Skeletal muscle tissue (tissue), 4 donors: ENCODE data around the gene LPAR5. TPM values are rescaled to one million over a fixed set of nuclear protein-coding genes. Genes with fewer than 3 reads are reported as not detected.
A peak's percentile ranks its signal among the peaks of the same experiment; 100 is the strongest.

Source experiments
- H3K27ac ChIP-seq: one replicate; pipeline ENCODE4 v1.7.0; 2013; ENCODE audit warnings: mild to moderate bottlenecking, low read depth, low read length, inconsistent platforms
- H3K27me3 ChIP-seq, 3 donors: one replicate each; pipeline ENCODE4 v1.7.0; 2013; ENCODE audit warnings: low read length in 3 of 3; ENCODE audit not compliant: control insufficient read depth in 3 of 3, insufficient read depth in 3 of 3
- H3K36me3 ChIP-seq, 3 donors: one replicate each; pipeline ENCODE4 v1.7.0; 2013; ENCODE audit warnings: low read length in 3 of 3; ENCODE audit not compliant: control insufficient read depth in 3 of 3, insufficient read depth in 3 of 3
- H3K4me1 ChIP-seq, 3 donors: one replicate each; pipeline ENCODE4 v1.7.0; 2013; ENCODE audit warnings: low read length in 3 of 3, mild to moderate bottlenecking in 3 of 3; ENCODE audit not compliant: control insufficient read depth in 3 of 3, insufficient read depth in 3 of 3
- H3K4me3 ChIP-seq, 3 donors: one replicate each; pipeline ENCODE4 v1.7.0; 2013; ENCODE audit warnings: low read length in 3 of 3
- H3K9ac ChIP-seq, 3 donors: one replicate each; pipeline ENCODE4 v1.7.0; 2013; ENCODE audit warnings: low read length in 3 of 3, mild to moderate bottlenecking in 3 of 3, moderate library complexity in 2 of 3, low read depth in 1 of 3
- H3K9me3 ChIP-seq, 3 donors: one replicate each; pipeline ENCODE4 v1.7.0; 2013; ENCODE audit warnings: low read length in 3 of 3; ENCODE audit not compliant: control insufficient read depth in 3 of 3
- total RNA-seq: library from RNA; depleted of rRNA; stranded (reverse); fragments of >200 nt; gene quantifications from one replicate; pipeline ENCODE4 v1.2.3, GENCODE V29; 2014
- donor health status: Osteomylitis.

Gene LPAR5
- total RNA-seq, 1 donor from 2014 or later, result 1.0 TPM

- H3K9ac ChIP-seq, result no peak overlapping the region
- no peak overlapping the region for H3K4me3 ChIP-seq
- H3K36me3 ChIP-seq, result no peaks in the 10 kb centered on the region
- H3K27ac ChIP-seq, result no peak overlapping the region
- H3K27me3 ChIP-seq, result peaks cover 16 to 19% (median 16%) of the 10 kb centered on the region in 3 donors
- no peaks in the 10 kb centered on the region for H3K9me3 ChIP-seq
- H3K4me1 ChIP-seq, result peaks cover 6 to 10% (median 6%) of the 10 kb centered on the region in 3 donors
Measured at GRCh38 chr12:6620885-6621274, 14.9 kb downstream of the LPAR5 start.

DNA sequence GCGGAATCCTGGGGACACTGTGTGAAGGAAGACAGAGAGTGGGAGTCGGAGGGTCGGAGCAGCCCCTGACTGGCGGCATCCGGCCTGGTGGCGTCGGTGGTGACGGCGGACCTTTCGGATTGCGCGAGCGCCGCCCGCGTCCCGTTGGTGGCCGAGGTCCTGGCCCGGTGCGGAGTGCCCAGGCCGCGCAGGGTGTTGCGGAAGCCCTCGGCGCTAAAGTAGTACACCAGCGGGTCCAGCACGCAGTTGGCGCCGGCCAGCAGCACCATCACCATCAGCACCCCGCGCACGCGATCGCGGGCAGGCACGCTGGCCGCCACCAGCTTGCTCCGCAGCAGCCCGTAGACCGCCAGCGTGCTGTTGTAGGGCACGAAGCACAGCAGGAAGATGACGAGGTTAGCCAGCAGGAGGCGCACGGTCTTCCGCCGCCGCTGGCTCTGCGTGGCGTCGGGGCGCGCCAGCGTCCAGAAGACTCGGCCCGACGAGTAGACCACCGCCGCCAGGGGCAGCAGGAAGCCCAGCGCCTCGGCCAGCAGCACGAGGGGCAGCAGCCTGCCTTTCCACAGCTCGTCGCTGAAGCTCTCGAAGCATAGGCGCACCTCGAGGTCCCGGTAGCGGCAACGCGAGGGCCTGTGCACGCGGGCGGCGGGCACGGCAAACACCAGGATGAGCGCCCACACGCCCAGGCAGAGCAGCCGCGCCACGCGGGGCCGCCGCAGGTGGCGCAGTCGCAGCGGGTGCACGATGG, 15.4 kb downstream of the LPAR5 start:
- Histone ChIP-seq H3K36me3 (no peaks in the 10 kb centered on the region), H3K9ac (no peak overlapping the region), H3K27me3 (peaks cover 16 to 19% (median 16%) of the 10 kb centered on the region in 3 donors), H3K9me3 (no peaks in the 10 kb centered on the region), H3K27ac (no peak overlapping the region), H3K4me3 (peak overlapping the region in 1 of 3 donors; percentile 41), H3K4me1 (peaks cover 6 to 10% (median 6%) of the 10 kb centered on the region in 3 donors)

DNA sequence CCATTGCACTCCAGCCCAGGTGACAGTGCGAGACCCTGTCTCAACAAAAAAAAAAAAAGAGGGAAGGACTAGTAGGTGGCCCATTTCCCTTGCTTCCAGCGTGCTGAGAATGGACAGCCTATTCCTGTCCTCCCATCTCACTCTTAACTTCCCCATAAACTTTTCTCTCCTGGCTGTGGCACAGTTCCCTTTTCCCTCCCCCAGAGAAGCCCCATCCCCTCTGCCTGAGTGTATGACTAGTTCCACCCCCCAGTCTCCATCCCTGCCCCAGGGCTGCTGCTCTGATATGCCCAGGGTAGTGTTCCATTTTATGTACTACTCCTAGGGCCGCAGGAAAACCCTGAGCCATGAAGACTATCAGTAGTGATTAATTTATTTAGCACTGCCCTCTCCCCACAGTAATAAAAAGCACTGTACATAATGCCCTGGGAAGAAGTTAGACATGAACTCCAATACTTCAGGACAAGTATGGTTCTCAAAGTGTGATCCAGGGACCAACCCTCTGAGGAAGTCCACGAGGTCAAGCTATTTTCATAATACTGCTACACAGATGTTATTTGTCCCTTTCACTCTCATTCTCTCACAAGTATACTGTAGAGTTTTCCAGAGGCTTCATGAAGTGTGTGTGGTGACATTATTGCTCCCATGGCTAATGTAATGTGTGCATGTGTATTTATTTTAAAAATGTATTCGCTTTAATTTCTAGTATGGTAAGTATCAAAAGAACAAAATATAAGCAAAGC, 17.1 kb downstream of the LPAR5 start:
- Histone ChIP-seq H3K27me3 (peaks cover 16 to 19% (median 16%) of the 10 kb centered on the region in 3 donors), H3K27ac (no peak overlapping the region), H3K36me3 (no peaks in the 10 kb centered on the region), H3K4me1 (peaks cover 6 to 16% (median 12%) of the 10 kb centered on the region in 3 donors), H3K9ac (no peak overlapping the region), H3K9me3 (no peaks in the 10 kb centered on the region), H3K4me3 (no peak overlapping the region)

DNA sequence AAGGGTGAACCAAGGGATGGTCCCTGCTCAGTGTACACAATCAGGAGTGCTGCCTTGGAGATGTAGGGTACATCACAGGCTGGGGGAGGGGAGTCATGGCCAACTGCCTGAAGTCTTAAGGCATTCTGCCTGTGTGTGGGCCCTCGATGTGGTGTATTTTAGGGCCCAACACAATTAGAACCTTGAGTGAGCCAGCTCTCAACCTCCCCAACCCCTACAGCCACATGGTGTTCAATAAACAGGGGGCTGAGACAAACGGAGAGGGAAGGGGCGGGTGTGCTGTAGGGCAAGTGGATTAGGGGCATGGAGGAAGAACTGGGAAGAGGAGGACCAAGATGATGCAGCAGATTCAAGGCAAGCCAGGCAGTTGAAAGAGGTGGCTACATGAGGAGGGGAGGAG, 20.0 kb downstream of the LPAR5 start:
- Histone ChIP-seq H3K27ac (no peak overlapping the region), H3K27me3 (peaks cover 11 to 13% (median 11%) of the 10 kb centered on the region in 3 donors), H3K9ac (no peak overlapping the region), H3K9me3 (no peaks in the 10 kb centered on the region), H3K36me3 (no peaks in the 10 kb centered on the region), H3K4me3 (no peak overlapping the region), H3K4me1 (peaks cover 20 to 30% (median 25%) of the 10 kb centered on the region in 3 donors)

- no peak overlapping the region for H3K4me3 ChIP-seq
- peaks cover 0 to 1% (median 0%) of the 10 kb centered on the region in 3 donors for H3K27me3 ChIP-seq
- peak overlapping the region; percentile 23 to 71 (median 27) for H3K9ac ChIP-seq
- no peaks in the 10 kb centered on the region for H3K36me3 ChIP-seq
- peak overlapping the region; percentile 88 for H3K27ac ChIP-seq
- no peaks in the 10 kb centered on the region for H3K9me3 ChIP-seq
- H3K4me1 ChIP-seq, result peaks cover 17 to 25% (median 24%) of the 10 kb centered on the region in 3 donors
Measured at GRCh38 chr12:6614513-6615172, 21.1 kb downstream of the LPAR5 start.

DNA sequence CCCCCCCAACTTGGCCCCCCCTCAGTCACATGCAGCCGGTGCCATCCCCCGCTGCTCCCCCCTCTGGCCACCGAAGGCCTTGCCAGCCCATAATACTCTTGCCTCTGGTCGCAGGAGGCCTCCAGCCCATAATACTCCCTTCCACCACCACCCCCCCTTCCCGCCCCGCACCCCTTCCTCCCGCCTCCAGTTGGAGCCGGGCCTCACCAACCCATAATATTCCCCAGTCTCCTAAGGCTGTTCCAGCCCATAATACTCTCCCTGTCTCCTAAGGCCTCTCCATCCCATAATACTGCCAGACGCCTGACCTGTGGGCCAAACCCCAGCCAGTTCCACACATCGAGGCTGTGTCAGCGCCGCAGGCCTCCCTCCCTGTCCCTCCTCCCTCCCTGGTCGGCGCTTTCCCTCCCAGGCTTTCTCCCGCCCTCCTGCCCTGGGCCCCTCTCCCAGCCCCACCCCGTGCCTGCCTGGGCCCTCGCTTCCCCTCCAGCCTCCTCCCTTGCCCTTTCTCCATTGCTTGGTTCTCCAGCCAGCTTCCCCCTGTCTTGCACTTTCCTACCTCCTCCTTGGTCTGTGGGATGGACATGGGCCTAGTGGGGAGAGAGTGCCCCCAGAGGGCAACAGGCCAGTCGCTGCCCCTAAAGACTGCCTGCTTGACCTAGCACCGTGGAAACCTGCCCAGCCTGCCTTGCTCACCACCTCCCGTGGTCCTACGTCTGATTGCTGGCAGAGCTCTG, 21.8 kb downstream of the LPAR5 start:
- Histone ChIP-seq H3K9me3 (no peaks in the 10 kb centered on the region), H3K4me1 (peaks cover 17 to 25% (median 24%) of the 10 kb centered on the region in 3 donors), H3K27me3 (no peaks in the 10 kb centered on the region), H3K4me3 (no peak overlapping the region), H3K36me3 (no peaks in the 10 kb centered on the region), H3K27ac (peak overlapping the region; percentile 88), H3K9ac (peak overlapping the region; percentile 23 to 71 (median 27))

- peak overlapping the region in 2 of 3 donors; percentile 52 to 56 for H3K9ac ChIP-seq
- H3K27me3 ChIP-seq, result no peaks in the 10 kb centered on the region
- H3K36me3 ChIP-seq, result no peaks in the 10 kb centered on the region
- H3K4me3 ChIP-seq, result peak overlapping the region; percentile 30 to 50 (median 49)
- H3K27ac ChIP-seq, result peak overlapping the region; percentile 79
- H3K9me3 ChIP-seq, result no peaks in the 10 kb centered on the region
- peaks cover 17 to 25% (median 24%) of the 10 kb centered on the region in 3 donors for H3K4me1 ChIP-seq
Measured at GRCh38 chr12:6613015-6613775, 22.6 kb downstream of the LPAR5 start.

GRCh38 chr12:6612652-6613014, 23.1 kb downstream of the LPAR5 start:
- Histone ChIP-seq H3K4me3 (no peak overlapping the region), H3K27ac (peak overlapping the region; percentile 79), H3K9ac (no peak overlapping the region), H3K27me3 (no peaks in the 10 kb centered on the region), H3K36me3 (no peaks in the 10 kb centered on the region), H3K9me3 (no peaks in the 10 kb centered on the region), H3K4me1 (peaks cover 14 to 24% (median 23%) of the 10 kb centered on the region in 3 donors)

GRCh38 chr12:6612247-6612646, 23.5 kb downstream of the LPAR5 start:
- peak overlapping the region; percentile 79 for H3K27ac ChIP-seq
- H3K9me3 ChIP-seq, result no peaks in the 10 kb centered on the region
- H3K4me3 ChIP-seq, result no peak overlapping the region
- H3K9ac ChIP-seq, result no peak overlapping the region
- H3K27me3 ChIP-seq, result no peaks in the 10 kb centered on the region
- H3K36me3 ChIP-seq, result no peaks in the 10 kb centered on the region
- H3K4me1 ChIP-seq, result peaks cover 14 to 26% (median 25%) of the 10 kb centered on the region in 3 donors
